ENCODE data around the gene CUBN. TPM values are rescaled to one million over a fixed set of nuclear protein-coding genes. Genes with fewer than 3 reads are reported as not detected.

CUBN gene
- total and polyA plus RNA-seq, 9 of the 15 experiments (the other 6 are each of a cell fraction or from before 2014, with no cell fraction given): 0.04 to 0.33 (median 0.09) TPM

DNA sequence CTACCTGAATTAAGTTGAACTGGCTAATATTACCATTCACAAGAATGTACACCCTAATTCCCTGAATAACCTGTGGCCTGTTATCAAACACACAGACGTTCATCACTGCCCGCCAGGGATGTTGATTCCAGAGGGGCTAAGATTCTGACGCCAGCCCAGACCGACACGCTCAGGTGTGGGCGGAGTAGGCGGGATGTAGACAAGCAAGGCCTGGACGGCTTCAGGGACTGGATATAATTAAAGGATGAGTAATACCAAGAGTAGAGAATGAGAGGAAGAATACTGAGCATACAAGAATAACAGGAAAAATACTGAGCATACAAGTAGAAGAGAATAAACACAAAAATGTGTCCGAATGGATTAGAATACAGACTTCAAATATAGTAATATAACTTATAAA is 29.0 kb downstream of the CUBN start:
- WGBS (ENCODE audit: insufficient coverage, low coverage, missing lambda C conversion rate): 62% methylated on average over 9 of the region's 9 CpGs
- TF ChIP-seq SRSF1 (IDR thresholded peaks at IDR 0.05; ENCODE audit: low read depth, low read length): no peak
- no peak for TF ChIP-seq SMAD4 (CRISPR knock-in tag; conservative IDR thresholded peaks at IDR 0.05)
- TF ChIP-seq, protein P1, sequence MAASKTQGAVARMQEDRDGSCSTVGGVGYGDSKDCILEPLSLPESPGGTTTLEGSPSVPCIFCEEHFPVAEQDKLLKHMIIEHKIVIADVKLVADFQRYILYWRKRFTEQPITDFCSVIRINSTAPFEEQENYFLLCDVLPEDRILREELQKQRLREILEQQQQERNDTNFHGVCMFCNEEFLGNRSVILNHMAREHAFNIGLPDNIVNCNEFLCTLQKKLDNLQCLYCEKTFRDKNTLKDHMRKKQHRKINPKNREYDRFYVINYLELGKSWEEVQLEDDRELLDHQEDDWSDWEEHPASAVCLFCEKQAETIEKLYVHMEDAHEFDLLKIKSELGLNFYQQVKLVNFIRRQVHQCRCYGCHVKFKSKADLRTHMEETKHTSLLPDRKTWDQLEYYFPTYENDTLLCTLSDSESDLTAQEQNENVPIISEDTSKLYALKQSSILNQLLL (CRISPR knock-in tag; IDR thresholded peaks at IDR 0.05; ENCODE audit: borderline replicate concordance): no peak
- no peak for TF ChIP-seq ZFPM2 (CRISPR knock-in tag; IDR thresholded peaks at IDR 0.05)
- TF ChIP-seq, protein P2, sequence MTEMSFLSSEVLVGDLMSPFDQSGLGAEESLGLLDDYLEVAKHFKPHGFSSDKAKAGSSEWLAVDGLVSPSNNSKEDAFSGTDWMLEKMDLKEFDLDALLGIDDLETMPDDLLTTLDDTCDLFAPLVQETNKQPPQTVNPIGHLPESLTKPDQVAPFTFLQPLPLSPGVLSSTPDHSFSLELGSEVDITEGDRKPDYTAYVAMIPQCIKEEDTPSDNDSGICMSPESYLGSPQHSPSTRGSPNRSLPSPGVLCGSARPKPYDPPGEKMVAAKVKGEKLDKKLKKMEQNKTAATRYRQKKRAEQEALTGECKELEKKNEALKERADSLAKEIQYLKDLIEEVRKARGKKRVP (CRISPR knock-in tag; IDR thresholded peaks at IDR 0.05): no peak
- TF ChIP-seq, protein P3, sequence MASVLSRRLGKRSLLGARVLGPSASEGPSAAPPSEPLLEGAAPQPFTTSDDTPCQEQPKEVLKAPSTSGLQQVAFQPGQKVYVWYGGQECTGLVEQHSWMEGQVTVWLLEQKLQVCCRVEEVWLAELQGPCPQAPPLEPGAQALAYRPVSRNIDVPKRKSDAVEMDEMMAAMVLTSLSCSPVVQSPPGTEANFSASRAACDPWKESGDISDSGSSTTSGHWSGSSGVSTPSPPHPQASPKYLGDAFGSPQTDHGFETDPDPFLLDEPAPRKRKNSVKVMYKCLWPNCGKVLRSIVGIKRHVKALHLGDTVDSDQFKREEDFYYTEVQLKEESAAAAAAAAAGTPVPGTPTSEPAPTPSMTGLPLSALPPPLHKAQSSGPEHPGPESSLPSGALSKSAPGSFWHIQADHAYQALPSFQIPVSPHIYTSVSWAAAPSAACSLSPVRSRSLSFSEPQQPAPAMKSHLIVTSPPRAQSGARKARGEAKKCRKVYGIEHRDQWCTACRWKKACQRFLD (CRISPR knock-in tag; IDR thresholded peaks at IDR 0.05): no peak
- no peak for TF ChIP-seq PHF21A (IDR thresholded peaks at IDR 0.05; ENCODE audit: borderline replicate concordance, low read depth)
- no peak for TF ChIP-seq ATF7 (IDR thresholded peaks at IDR 0.05)
- TF ChIP-seq SRF (CRISPR knock-in tag; IDR thresholded peaks at IDR 0.05): no peak
- TF ChIP-seq, protein P4, sequence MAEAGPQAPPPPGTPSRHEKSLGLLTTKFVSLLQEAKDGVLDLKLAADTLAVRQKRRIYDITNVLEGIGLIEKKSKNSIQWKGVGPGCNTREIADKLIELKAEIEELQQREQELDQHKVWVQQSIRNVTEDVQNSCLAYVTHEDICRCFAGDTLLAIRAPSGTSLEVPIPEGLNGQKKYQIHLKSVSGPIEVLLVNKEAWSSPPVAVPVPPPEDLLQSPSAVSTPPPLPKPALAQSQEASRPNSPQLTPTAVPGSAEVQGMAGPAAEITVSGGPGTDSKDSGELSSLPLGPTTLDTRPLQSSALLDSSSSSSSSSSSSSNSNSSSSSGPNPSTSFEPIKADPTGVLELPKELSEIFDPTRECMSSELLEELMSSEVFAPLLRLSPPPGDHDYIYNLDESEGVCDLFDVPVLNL (CRISPR knock-in tag; IDR thresholded peaks at IDR 0.05; ENCODE audit: low read depth): no peak
- TF ChIP-seq ARID2 (IDR thresholded peaks at IDR 0.05): no peak
- TF ChIP-seq, protein P5, sequence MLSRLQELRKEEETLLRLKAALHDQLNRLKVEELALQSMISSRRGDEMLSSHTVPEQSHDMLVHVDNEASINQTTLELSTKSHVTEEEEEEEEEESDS (CRISPR knock-in tag; IDR thresholded peaks at IDR 0.05): no peak
- peak; percentile 12; the same call in 1 of the 2 replicates for TF ChIP-seq CBFA2T3 (IDR thresholded peaks at IDR 0.05)
- TF ChIP-seq PML (IDR thresholded peaks at IDR 0.05; ENCODE audit: low read length): no peak
- TF ChIP-seq, protein P6, sequence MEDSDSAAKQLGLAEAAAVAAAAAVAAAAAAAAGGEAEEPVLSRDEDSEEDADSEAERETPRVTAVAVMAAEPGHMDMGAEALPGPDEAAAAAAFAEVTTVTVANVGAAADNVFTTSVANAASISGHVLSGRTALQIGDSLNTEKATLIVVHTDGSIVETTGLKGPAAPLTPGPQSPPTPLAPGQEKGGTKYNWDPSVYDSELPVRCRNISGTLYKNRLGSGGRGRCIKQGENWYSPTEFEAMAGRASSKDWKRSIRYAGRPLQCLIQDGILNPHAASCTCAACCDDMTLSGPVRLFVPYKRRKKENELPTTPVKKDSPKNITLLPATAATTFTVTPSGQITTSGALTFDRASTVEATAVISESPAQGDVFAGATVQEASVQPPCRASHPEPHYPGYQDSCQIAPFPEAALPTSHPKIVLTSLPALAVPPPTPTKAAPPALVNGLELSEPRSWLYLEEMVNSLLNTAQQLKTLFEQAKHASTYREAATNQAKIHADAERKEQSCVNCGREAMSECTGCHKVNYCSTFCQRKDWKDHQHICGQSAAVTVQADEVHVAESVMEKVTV (CRISPR knock-in tag; IDR thresholded peaks at IDR 0.05): no peak
- peak; percentile 95 for TF ChIP-seq EGR1 (conservative IDR thresholded peaks at IDR 0.05)
- no peak for TF ChIP-seq ZNF197 (CRISPR knock-in tag; IDR thresholded peaks at IDR 0.05; ENCODE audit: low read depth)
- TF ChIP-seq FOXK2 (conservative IDR thresholded peaks at IDR 0.05 in 1 of 2, IDR thresholded peaks at IDR 0.05 in 1 of 2; ENCODE audit: low read depth in 2 of 2): no peak

More for the DNA sequence above, 29.0 kb downstream of the CUBN start:
- Histone ChIP-seq H3K36me3 (ENCODE audit: control insufficient read depth, insufficient read depth, low read length) (no peaks in the 10 kb centered on the region), H3K27me3 (ENCODE audit: control insufficient read depth in 2 of 2, insufficient read depth in 2 of 2, low read length in 2 of 2) (no peaks in the 10 kb centered on the region), H3K4me1 (replicated peaks in 1 of 2; ENCODE audit: control insufficient read depth in 2 of 2, insufficient read depth in 2 of 2, low read length in 2 of 2) (no peaks in the 10 kb centered on the region), H3K9ac (ENCODE audit: insufficient read depth in 1 of 2, low read depth in 2 of 2, low read length in 2 of 2) (no peak overlapping the region), H3K27ac (ENCODE audit: extremely low read depth, low read depth, low read length) (no peak overlapping the region), H3K79me2 (ENCODE audit: control insufficient read depth, insufficient read depth, low read length) (no peaks in the 10 kb centered on the region), H3K9me1 (ENCODE audit: control insufficient read depth, insufficient read depth, low read length) (no peaks in the 10 kb centered on the region), H3K4me3 (no peak overlapping the region), H3K4me2 (ENCODE audit: insufficient read depth, low read length) (no peak overlapping the region), H2AFZ (ENCODE audit: low read depth, low read length) (no peak overlapping the region), H3K9me3 (replicated peaks; ENCODE audit: control insufficient read depth, insufficient read depth, low read depth, low read length) (no peaks in the 10 kb centered on the region), H4K20me1 (replicated peaks; ENCODE audit: control insufficient read depth, insufficient read depth, low read length) (no peaks in the 10 kb centered on the region)
- no peak for FAIRE-seq
- no peak for ATAC-seq
- no TSS peak for BruUV-seq (replicated peaks)
- intact Hi-C loops (cut with micrococcal nuclease) (loop anchor here (10.0 kb wide), 1 partner anchor 146 kb away; no protein-coding TSS in a partner anchor), in situ Hi-C loops (cut with MboI) (no loop called here)
- peak in 2 of 4 experiments; percentile 7 to 31 for DNase-seq (ENCODE audit: extremely low read depth in 1 of 4, low spot score in 3 of 4)
- POLR2A ChIA-PET: no interaction called here
- CTCF ChIA-PET (ENCODE audit: low intra/inter-chr PET ratio): no interaction called here

Measured in K562 (cell line).